Measurements from ENCODE around the gene DIO3. TPM values are rescaled to one million over a fixed set of nuclear protein-coding genes. Genes with fewer than 3 reads are reported as not detected.

Gene DIO3
- total RNA-seq, 1 donor from 2014 or later: not detected

DNA sequence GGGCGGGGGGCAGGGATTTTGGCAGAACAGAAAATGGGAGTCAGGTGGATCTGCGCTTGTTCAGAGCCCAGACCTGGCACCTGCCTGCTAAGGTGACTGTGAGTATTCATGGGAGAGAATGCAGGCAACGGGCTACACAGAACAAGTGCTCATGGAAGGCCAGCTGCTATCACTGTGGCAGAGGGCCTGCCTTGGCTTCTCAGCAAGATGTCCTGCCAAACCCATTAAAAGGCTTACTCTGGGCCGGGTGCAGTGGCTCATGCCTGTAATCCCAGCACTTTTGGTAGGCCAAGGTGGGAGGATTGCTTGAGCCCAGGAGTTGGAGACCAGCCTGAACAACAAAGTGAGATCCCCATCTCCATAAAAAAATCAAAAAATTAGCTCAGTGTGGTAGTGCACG lies 21.0 kb downstream of the DIO3 start:
- Mint-ChIP-seq H3K9me3 (ENCODE audit: unreplicated experiment) (peaks cover 10% of the 10 kb centered on the region), H3K27me3 (ENCODE audit: unreplicated experiment) (peaks cover 8% of the 10 kb centered on the region), H3K36me3 (ENCODE audit: unreplicated experiment) (no peaks in the 10 kb centered on the region), H3K4me1 (ENCODE audit: low read depth, unreplicated experiment) (peaks cover 4% of the 10 kb centered on the region), H3K27ac (ENCODE audit: unreplicated experiment) (no peak overlapping the region), H3K4me3 (ENCODE audit: unreplicated experiment) (no peak overlapping the region)
- DNase-seq: no peak
- TF ChIP-seq, protein P1, sequence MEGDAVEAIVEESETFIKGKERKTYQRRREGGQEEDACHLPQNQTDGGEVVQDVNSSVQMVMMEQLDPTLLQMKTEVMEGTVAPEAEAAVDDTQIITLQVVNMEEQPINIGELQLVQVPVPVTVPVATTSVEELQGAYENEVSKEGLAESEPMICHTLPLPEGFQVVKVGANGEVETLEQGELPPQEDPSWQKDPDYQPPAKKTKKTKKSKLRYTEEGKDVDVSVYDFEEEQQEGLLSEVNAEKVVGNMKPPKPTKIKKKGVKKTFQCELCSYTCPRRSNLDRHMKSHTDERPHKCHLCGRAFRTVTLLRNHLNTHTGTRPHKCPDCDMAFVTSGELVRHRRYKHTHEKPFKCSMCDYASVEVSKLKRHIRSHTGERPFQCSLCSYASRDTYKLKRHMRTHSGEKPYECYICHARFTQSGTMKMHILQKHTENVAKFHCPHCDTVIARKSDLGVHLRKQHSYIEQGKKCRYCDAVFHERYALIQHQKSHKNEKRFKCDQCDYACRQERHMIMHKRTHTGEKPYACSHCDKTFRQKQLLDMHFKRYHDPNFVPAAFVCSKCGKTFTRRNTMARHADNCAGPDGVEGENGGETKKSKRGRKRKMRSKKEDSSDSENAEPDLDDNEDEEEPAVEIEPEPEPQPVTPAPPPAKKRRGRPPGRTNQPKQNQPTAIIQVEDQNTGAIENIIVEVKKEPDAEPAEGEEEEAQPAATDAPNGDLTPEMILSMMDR (IDR thresholded peaks at IDR 0.05; ENCODE audit: partially characterized antibody, unreplicated experiment): no peak

DNA sequence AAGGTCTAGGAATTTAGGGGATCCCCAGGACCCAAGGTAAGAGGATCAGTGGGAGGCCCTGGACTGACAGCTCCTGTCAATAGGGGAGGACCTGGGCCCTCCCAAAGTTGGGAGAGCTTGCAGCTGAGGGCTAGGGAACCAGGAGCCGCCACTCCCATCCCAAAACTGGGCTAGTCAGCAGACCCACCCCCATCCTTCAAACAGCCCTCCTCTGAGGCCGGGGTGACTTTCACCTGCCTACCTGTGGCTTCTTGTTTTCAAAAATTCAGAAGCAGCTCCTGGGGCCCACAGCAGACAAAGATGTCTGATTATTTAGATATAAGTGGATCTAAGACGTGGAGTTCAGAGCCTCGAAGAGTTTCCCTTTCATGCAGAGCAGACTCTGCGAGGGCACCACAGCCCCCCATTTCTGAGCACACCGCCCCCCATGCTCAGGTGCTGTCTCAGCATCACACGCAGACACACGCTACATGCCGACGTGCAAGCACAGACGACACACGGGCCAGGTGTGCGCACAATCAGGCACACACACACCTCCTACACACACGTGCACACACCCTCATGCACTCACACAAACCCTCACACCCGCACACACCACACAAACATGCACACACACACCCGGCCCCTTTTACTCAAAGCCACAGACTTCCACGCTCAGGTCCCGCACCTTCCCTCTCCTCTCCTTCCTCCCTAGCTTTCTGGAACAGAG lies 21.9 kb downstream of the DIO3 start:
- H3K4me3 Mint-ChIP-seq (ENCODE audit: unreplicated experiment): no peak overlapping the region
- peaks cover 8% of the 10 kb centered on the region for H3K27me3 Mint-ChIP-seq (ENCODE audit: unreplicated experiment)
- H3K9me3 Mint-ChIP-seq (ENCODE audit: unreplicated experiment): peaks cover 9% of the 10 kb centered on the region
- no peak for DNase-seq
- no peak overlapping the region for H3K27ac Mint-ChIP-seq (ENCODE audit: unreplicated experiment)
- H3K36me3 Mint-ChIP-seq (ENCODE audit: unreplicated experiment): no peaks in the 10 kb centered on the region
- TF ChIP-seq, protein P1 (IDR thresholded peaks at IDR 0.05; ENCODE audit: partially characterized antibody, unreplicated experiment): no peak
- H3K4me1 Mint-ChIP-seq (ENCODE audit: low read depth, unreplicated experiment): peaks cover 4% of the 10 kb centered on the region

DNA sequence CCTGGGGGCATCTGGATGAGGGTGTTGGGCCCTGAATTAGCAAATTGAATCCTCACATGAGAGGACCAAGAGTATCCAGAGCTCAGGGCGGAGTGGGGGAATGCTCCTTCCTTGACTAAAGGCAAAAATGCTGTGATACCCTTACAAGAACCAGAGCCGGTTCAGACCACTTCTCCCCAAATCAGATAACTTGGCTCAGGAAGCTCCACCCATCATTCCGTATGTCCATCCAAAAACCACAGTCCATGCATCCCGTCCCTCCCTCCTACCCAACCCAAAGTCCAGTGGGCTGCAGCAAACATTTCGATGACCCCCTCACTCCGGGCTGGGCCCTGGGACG lies 22.4 kb downstream of the DIO3 start:
- Mint-ChIP-seq H3K36me3 (ENCODE audit: unreplicated experiment) (no peaks in the 10 kb centered on the region), H3K9me3 (ENCODE audit: unreplicated experiment) (peaks cover 9% of the 10 kb centered on the region)
- TF ChIP-seq, protein P1 (IDR thresholded peaks at IDR 0.05; ENCODE audit: partially characterized antibody, unreplicated experiment): no peak

DNA sequence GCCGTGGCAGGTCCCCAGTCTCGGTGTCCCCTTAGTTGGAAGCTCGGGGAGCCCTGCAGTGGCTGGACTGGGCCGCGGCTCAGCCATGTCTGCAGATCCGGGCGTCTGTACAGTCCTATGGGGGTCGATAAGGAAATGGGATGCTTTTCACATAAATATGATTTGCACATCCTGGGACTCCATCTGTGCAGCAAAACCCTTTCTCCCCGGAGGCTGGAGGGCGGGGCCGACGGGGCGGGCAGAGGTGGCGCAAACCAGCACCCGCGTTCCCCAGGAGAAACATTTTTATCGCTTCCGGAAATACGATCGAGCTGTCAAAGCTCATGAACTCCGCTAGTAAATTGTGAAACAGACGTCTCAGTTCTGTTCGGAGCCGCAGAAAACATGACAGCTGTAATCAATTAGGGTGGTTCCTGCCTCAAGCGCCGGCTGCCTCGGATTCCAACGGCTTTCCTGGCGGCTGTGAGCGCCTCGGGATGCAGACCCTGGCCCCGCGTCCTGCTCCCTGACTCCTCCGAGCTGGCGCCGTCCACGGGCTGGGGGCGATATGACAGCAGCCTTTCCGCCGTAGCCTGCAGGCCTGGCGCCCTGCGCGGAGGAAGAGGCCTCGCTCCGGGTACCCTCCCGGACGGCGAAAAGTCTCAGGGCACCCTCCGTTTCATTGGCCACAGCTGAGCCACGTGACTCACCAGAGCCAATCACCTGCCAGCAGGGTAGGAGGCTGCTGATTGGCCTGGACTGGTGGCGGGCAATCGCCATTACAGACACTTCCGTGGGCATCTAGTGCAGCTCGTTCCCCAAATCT lies 23.0 kb downstream of the DIO3 start:
- peak; percentile 7 for DNase-seq
- Mint-ChIP-seq H3K4me3 (ENCODE audit: unreplicated experiment) (no peak overlapping the region), H3K27ac (ENCODE audit: unreplicated experiment) (no peak overlapping the region), H3K4me1 (ENCODE audit: low read depth, unreplicated experiment) (peaks cover 4% of the 10 kb centered on the region), H3K36me3 (ENCODE audit: unreplicated experiment) (no peaks in the 10 kb centered on the region), H3K27me3 (ENCODE audit: unreplicated experiment) (peaks cover 8% of the 10 kb centered on the region), H3K9me3 (ENCODE audit: unreplicated experiment) (peaks cover 9% of the 10 kb centered on the region)
- TF ChIP-seq, protein P1 (IDR thresholded peaks at IDR 0.05; ENCODE audit: partially characterized antibody, unreplicated experiment): no peak

More for the DNA sequence above, 22.4 kb downstream of the DIO3 start:
- Mint-ChIP-seq H3K27me3 (ENCODE audit: unreplicated experiment) (peaks cover 8% of the 10 kb centered on the region), H3K4me3 (ENCODE audit: unreplicated experiment) (no peak overlapping the region), H3K4me1 (ENCODE audit: low read depth, unreplicated experiment) (peaks cover 4% of the 10 kb centered on the region), H3K27ac (ENCODE audit: unreplicated experiment) (no peak overlapping the region)
- DNase-seq: no peak

DNA sequence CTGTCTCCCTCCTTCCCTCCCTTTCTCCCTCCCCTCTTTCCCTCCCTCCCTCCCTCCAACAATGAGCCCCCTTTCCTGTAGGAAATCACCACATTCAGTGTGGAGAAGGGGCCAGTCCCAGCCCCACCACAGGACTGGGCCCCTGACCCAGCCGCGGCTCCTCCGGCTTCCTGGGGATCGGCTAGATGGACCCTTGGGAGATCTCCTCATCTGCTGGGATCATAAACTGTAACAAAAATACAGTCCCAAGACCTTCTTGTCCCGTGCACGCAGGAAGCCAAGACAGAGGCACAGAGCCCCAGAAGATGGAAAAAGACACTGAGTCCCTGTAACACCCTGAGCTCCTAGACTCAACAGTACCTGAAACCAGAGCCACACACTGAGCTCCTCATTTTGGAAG lies 23.9 kb downstream of the DIO3 start:
- Mint-ChIP-seq H3K27me3 (ENCODE audit: unreplicated experiment) (peaks cover 9% of the 10 kb centered on the region), H3K4me3 (ENCODE audit: unreplicated experiment) (no peak overlapping the region), H3K36me3 (ENCODE audit: unreplicated experiment) (no peaks in the 10 kb centered on the region), H3K9me3 (ENCODE audit: unreplicated experiment) (peaks cover 9% of the 10 kb centered on the region), H3K4me1 (ENCODE audit: low read depth, unreplicated experiment) (peaks cover 4% of the 10 kb centered on the region), H3K27ac (ENCODE audit: unreplicated experiment) (no peak overlapping the region)
- DNase-seq: peak; percentile 2
- TF ChIP-seq, protein P1 (IDR thresholded peaks at IDR 0.05; ENCODE audit: partially characterized antibody, unreplicated experiment): no peak

All from glutamatergic neuron (in vitro differentiated cells).